K562 (cell line): ENCODE data around the gene GNAQ. TPM values are rescaled to one million over a fixed set of nuclear protein-coding genes. Genes with fewer than 3 reads are reported as not detected.

Experiments
- ELF4 ChIP-seq: fragments of 450-650 bp; formaldehyde crosslinking; IDR thresholded peaks from 2 replicates; pipeline ENCODE4 v1.4.0; 2022; ENCODE audit warnings: missing genetic modification characterization
- HOXB6 ChIP-seq: fragments of 250-450 bp; sonication (Bioruptor Pico); IDR thresholded peaks from 2 replicates; pipeline ENCODE4 v1.5.1; 2022; ENCODE audit warnings: mild to moderate bottlenecking, borderline replicate concordance
- OTX1 ChIP-seq: fragments of 450-650 bp; formaldehyde crosslinking; IDR thresholded peaks from 2 replicates; pipeline ENCODE4 v1.4.0; 2022; ENCODE audit warnings: mild to moderate bottlenecking
- POLR3A ChIP-seq: IDR thresholded peaks from 2 replicates; pipeline ENCODE4 v1.6.1; 2011; ENCODE audit warnings: borderline replicate concordance, mild to moderate bottlenecking, moderate library complexity; ENCODE audit not compliant: insufficient read length, insufficient read depth; ENCODE audit errors: extremely low read depth
- SMAD4 ChIP-seq: fragments of 250-450 bp; sonication (Bioruptor Pico); conservative IDR thresholded peaks from 2 replicates; pipeline ENCODE4 v1.8.0; 2021; ENCODE audit warnings: inconsistent platforms, mild to moderate bottlenecking, moderate library complexity
- SMC3 ChIP-seq: conservative IDR thresholded peaks from 2 replicates; pipeline ENCODE4 v1.6.1; 2011; ENCODE audit warnings: low read depth, low read length, improper control_type of control experiment; ENCODE audit not compliant: insufficient read depth
- ZKSCAN8 ChIP-seq: fragments of 200-800 bp; sonication (Bioruptor generic); IDR thresholded peaks from 2 replicates; pipeline ENCODE4 v1.6.1; 2016; ENCODE audit warnings: missing genetic modification characterization, missing compliant biosample characterization
- ZNF668 ChIP-seq: fragments of 250-450 bp; sonication (Bioruptor Pico); IDR thresholded peaks from 2 replicates; pipeline ENCODE4 v1.8.0; 2022; ENCODE audit warnings: mild to moderate bottlenecking, inconsistent platforms
- polyA plus RNA-seq, 8 experiments: library from polyadenylated mRNA; depleted of rRNA in 4 of 8; stranded (reverse) in 5 of 8; unstranded in 3 of 8; fragments of >200 nt; fragmentation: Nextera tagmentation in 2 of 8; fragmentation: Illumina TruSeq in 1 of 8; extraction: Ambion mirVana in 2 of 8; extraction: Trizol in 1 of 8; gene quantifications; 2 replicates each; pipeline versions ENCODE4 v1.2.1 to v1.2.3, GENCODE V29; 2011 to 2014; ENCODE audit warnings: inconsistent platforms in 1 of 8, missing spikeins in 1 of 8
- total RNA-seq, 7 experiments: library from RNA; depleted of rRNA in 6 of 7; stranded (reverse); fragments of >200 nt in 6 of 7; fragmentation: Illumina TruSeq in 2 of 7; extraction: Trizol in 2 of 7; gene quantifications; 2 replicates each; pipeline versions ENCODE4 v1.2.1 to v1.2.3, GENCODE V29; 2011 to 2021; ENCODE audit warnings: low replicate concordance in 1 of 7
- TF ChIP-seq, protein P1 (sequence below), 3 experiments: fragments of 200-800 bp in 1 of 3; fragments of 250-450 bp in 1 of 3; fragments of 450-650 bp in 1 of 3; sonication (Bioruptor Pico) in 1 of 3; sonication (Bioruptor generic) in 1 of 3; formaldehyde crosslinking in 1 of 3; IDR thresholded peaks; 2 replicates each; pipeline versions ENCODE4 v1.6.1 to v1.8.0; 2016 to 2022; ENCODE audit warnings: mild to moderate bottlenecking in 2 of 3, missing genetic modification characterization in 2 of 3, missing compliant biosample characterization in 1 of 3, moderate library complexity in 1 of 3
- TF ChIP-seq, protein P2 (sequence below): fragments of 250-450 bp; sonication (Bioruptor Pico); IDR thresholded peaks from 2 replicates; pipeline ENCODE4 v1.5.1; 2021; ENCODE audit warnings: mild to moderate bottlenecking
- TF ChIP-seq, protein P3 (sequence below), 2 experiments: fragments of 250-450 bp in 1 of 2; fragments of 450-650 bp in 1 of 2; sonication (Bioruptor Pico) in 1 of 2; IDR thresholded peaks; 2 replicates each; pipeline versions ENCODE4 v1.6.1 to v1.8.0; 2016 to 2021; ENCODE audit warnings: mild to moderate bottlenecking in 2 of 2, moderate library complexity in 2 of 2, missing compliant biosample characterization in 1 of 2, missing genetic modification characterization in 1 of 2

Gene GNAQ
- total and polyA plus RNA-seq, 9 of the 15 experiments (the other 6 are each of a cell fraction or from before 2014, with no cell fraction given), result 4.8 to 27.9 (median 17.5) TPM

DNA sequence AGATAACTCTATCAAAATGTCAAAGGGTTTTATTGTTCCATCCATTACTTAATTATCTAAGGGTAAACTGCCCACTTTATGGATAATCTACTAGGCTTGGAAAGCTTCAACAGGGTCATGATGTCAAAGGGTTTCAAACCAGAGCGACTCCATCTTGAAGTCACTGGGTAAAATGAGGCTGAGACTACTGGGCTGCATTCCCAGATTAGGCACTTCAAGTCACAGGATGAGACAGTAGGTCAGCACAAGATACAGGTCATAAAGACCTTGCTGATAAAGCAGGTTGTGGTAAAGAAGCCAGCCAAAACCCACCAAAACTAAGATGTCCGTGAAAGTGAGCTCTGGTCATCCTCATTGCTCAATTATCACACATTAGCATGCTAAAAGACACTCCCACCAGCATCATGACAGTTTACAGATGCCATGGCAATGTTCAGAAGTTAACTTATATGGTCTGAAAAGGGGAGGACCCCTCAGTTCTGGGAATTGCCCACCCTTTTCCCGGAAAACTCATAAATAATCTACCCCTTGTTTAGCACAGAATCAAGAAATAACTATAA lies 138.6 kb downstream of the GNAQ start (continued):
- TF ChIP-seq, protein P1, sequence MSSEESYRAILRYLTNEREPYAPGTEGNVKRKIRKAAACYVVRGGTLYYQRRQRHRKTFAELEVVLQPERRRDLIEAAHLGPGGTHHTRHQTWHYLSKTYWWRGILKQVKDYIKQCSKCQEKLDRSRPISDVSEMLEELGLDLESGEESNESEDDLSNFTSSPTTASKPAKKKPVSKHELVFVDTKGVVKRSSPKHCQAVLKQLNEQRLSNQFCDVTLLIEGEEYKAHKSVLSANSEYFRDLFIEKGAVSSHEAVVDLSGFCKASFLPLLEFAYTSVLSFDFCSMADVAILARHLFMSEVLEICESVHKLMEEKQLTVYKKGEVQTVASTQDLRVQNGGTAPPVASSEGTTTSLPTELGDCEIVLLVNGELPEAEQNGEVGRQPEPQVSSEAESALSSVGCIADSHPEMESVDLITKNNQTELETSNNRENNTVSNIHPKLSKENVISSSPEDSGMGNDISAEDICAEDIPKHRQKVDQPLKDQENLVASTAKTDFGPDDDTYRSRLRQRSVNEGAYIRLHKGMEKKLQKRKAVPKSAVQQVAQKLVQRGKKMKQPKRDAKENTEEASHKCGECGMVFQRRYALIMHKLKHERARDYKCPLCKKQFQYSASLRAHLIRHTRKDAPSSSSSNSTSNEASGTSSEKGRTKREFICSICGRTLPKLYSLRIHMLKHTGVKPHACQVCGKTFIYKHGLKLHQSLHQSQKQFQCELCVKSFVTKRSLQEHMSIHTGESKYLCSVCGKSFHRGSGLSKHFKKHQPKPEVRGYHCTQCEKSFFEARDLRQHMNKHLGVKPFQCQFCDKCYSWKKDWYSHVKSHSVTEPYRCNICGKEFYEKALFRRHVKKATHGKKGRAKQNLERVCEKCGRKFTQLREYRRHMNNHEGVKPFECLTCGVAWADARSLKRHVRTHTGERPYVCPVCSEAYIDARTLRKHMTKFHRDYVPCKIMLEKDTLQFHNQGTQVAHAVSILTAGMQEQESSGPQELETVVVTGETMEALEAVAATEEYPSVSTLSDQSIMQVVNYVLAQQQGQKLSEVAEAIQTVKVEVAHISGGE (CRISPR knock-in tag; IDR thresholded peaks at IDR 0.05), result peak in 1 of 3 experiments; percentile 74; a peak in 2 of 6 replicates
- TF ChIP-seq ZNF668 (peak; percentile 91), SMAD4 (CRISPR knock-in tag) (peak; percentile 95), SMC3 (no peak), OTX1 (no peak), HOXB6 (no peak), ZKSCAN8 (CRISPR knock-in tag) (peak; percentile 71; the same call in 1 of the 2 replicates), POLR3A (no peak), ELF4 (CRISPR knock-in tag) (no peak)
- TF ChIP-seq, protein P2, sequence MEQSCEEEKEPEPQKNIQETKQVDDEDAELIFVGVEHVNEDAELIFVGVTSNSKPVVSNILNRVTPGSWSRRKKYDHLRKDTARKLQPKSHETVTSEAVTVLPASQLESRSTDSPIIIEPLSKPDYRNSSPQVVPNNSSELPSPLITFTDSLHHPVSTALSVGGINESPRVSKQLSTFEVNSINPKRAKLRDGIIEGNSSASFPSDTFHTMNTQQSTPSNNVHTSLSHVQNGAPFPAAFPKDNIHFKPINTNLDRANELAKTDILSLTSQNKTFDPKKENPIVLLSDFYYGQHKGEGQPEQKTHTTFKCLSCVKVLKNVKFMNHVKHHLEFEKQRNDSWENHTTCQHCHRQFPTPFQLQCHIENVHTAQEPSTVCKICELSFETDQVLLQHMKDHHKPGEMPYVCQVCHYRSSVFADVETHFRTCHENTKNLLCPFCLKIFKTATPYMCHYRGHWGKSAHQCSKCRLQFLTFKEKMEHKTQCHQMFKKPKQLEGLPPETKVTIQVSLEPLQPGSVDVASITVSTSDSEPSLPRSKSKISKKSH, result no peak
- TF ChIP-seq, protein P3, sequence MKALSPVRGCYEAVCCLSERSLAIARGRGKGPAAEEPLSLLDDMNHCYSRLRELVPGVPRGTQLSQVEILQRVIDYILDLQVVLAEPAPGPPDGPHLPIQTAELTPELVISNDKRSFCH (CRISPR knock-in tag; IDR thresholded peaks at IDR 0.05), result peak; percentile 76; the same call in 1 of the 2 replicates
- TF ChIP-seq, protein P3 (tag; IDR thresholded peaks at IDR 0.05), result peak; percentile 99
